ENCODE results near the gene ADCY3. TPM values are rescaled to one million over a fixed set of nuclear protein-coding genes. Genes with fewer than 3 reads are reported as not detected.

The ADCY3 gene
- polyA plus RNA-seq, 1 of the 3 experiments (the other 2 are of a cell fraction), result 53.9 TPM

DNA sequence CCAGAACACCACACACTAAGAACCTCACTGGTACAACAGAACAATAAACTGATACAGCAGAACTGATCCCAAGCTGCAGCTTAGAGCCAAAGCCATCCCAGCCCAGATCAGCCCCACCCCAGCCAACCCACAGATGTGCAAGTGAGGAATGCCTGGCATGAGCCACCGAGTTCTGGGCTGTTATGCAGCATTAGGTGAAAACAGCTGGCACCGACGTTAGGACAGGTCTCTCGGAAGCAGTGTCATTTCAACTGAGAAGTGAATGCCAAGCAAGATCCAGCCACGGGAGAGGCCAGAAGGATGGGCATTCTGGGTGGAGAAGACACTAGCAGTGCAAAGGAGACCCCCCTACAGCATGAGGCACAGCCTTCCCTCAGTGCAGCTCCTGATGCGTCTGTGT, 38.9 kb downstream of the ADCY3 start (continued):
- TF ChIP-seq USF1 (IDR thresholded peaks at IDR 0.05; ENCODE audit: borderline replicate concordance, low read depth) (no peak), GATA2 (CRISPR knock-in tag; IDR thresholded peaks at IDR 0.05) (no peak), FOSL2 (IDR thresholded peaks at IDR 0.05; ENCODE audit: borderline replicate concordance, low read depth) (no peak)

GRCh38 chr2:24878341-24878740, 41.7 kb downstream of the ADCY3 start:
- Histone ChIP-seq H3K4me2 (no peak overlapping the region), H3K27me3 (ENCODE audit: insufficient read depth) (no peaks in the 10 kb centered on the region), H3F3A (replicated peaks; ENCODE audit: insufficient read depth) (no peaks in the 10 kb centered on the region), H2AFZ (ENCODE audit: low read depth) (no peak overlapping the region), H3K9ac (no peak overlapping the region), H3K4me1 (ENCODE audit: control insufficient read depth in 1 of 2, insufficient read depth in 2 of 2, low read depth in 1 of 2, low read length in 1 of 2) (peaks cover 0 to 7% of the 10 kb centered on the region in 2 experiments; a peak in 1 of 4 replicates), H3K9me3 (no peaks in the 10 kb centered on the region), H3K27ac (ENCODE audit: low read depth in 2 of 2, low read length in 1 of 2) (no peak overlapping the region), H3K36me3 (replicated peaks in 1 of 2; ENCODE audit: control insufficient read depth in 1 of 2, insufficient read depth in 2 of 2, low read length in 1 of 2) (no peaks in the 10 kb centered on the region), H3K79me2 (ENCODE audit: insufficient read depth) (no peaks in the 10 kb centered on the region), H3K4me3 (ENCODE audit: low read depth in 2 of 2, low read length in 1 of 2) (no peak overlapping the region), H4K20me1 (ENCODE audit: insufficient read depth) (no peaks in the 10 kb centered on the region), H3K9me2 (no peaks in the 10 kb centered on the region)
- DNase-seq, result no peak
- CTCF ChIA-PET, result no interaction called here
- WGBS (ENCODE audit: low lambda C conversion rate), result 98% methylated on average over 10 of the region's 10 CpGs
- POLR2A ChIA-PET, result no interaction called here
- no peak for TF ChIP-seq TCF12 (IDR thresholded peaks at IDR 0.05)
- TF ChIP-seq TAF1 (IDR thresholded peaks at IDR 0.05; ENCODE audit: borderline replicate concordance, low read depth, low read length), result no peak
- no peak for TF ChIP-seq NFIC (IDR thresholded peaks at IDR 0.05; ENCODE audit: borderline replicate concordance)
- no peak for TF ChIP-seq JUND (IDR thresholded peaks at IDR 0.05)

GRCh38 chr2:24877646-24878045, 42.4 kb downstream of the ADCY3 start:
- 91% methylated on average over 7 of the region's 9 CpGs for WGBS (ENCODE audit: low lambda C conversion rate)
- H3K27ac ChIP-seq (ENCODE audit: low read depth in 2 of 2, low read length in 1 of 2), result no peak overlapping the region
- H3K9me3 ChIP-seq, result no peaks in the 10 kb centered on the region
- POLR2A ChIA-PET, result no interaction called here
- no peaks in the 10 kb centered on the region for H3K79me2 ChIP-seq (ENCODE audit: insufficient read depth)
- CTCF ChIA-PET, result no interaction called here
- no peaks in the 10 kb centered on the region for H3K27me3 ChIP-seq (ENCODE audit: insufficient read depth)
- peaks cover 0 to 7% of the 10 kb centered on the region in 2 experiments; a peak in 1 of 4 replicates for H3K4me1 ChIP-seq (ENCODE audit: control insufficient read depth in 1 of 2, insufficient read depth in 2 of 2, low read depth in 1 of 2, low read length in 1 of 2)
- H3K4me2 ChIP-seq, result no peak overlapping the region
- H3K9ac ChIP-seq, result no peak overlapping the region
- no peak overlapping the region for H3K4me3 ChIP-seq (ENCODE audit: low read depth in 2 of 2, low read length in 1 of 2)
- no peak for DNase-seq
- no peaks in the 10 kb centered on the region for H3K36me3 ChIP-seq (replicated peaks in 1 of 2; ENCODE audit: control insufficient read depth in 1 of 2, insufficient read depth in 2 of 2, low read length in 1 of 2)
- no peaks in the 10 kb centered on the region for H4K20me1 ChIP-seq (ENCODE audit: insufficient read depth)
- no peak overlapping the region for H2AFZ ChIP-seq (ENCODE audit: low read depth)
- no peaks in the 10 kb centered on the region for H3F3A ChIP-seq (replicated peaks; ENCODE audit: insufficient read depth)
- H3K9me2 ChIP-seq, result no peaks in the 10 kb centered on the region
- TF ChIP-seq NRF1 (IDR thresholded peaks at IDR 0.05; ENCODE audit: low read depth, low read length) (no peak), TAF1 (IDR thresholded peaks at IDR 0.05; ENCODE audit: borderline replicate concordance, low read depth, low read length) (no peak), NFIC (IDR thresholded peaks at IDR 0.05; ENCODE audit: borderline replicate concordance) (no peak), SIN3A (IDR thresholded peaks at IDR 0.05; ENCODE audit: borderline replicate concordance, low read depth, low read length) (no peak), IRF3 (IDR thresholded peaks at IDR 0.05; ENCODE audit: low read depth, low read length) (no peak), RCOR1 (IDR thresholded peaks at IDR 0.05; ENCODE audit: low read length) (no peak), EZH2phosphoT487 (IDR thresholded peaks at IDR 0.05; ENCODE audit: borderline replicate concordance, low read depth) (no peak), POLR2AphosphoS5 (IDR thresholded peaks at IDR 0.05; ENCODE audit: low read depth, low read length) (no peak), MAX (IDR thresholded peaks at IDR 0.05; ENCODE audit: low read depth) (no peak), EP300 (IDR thresholded peaks at IDR 0.05; ENCODE audit: borderline replicate concordance in 1 of 2, low read depth in 1 of 2, low read length in 1 of 2) (no peak), FOSL2 (IDR thresholded peaks at IDR 0.05; ENCODE audit: borderline replicate concordance, low read depth) (no peak), GABPA (IDR thresholded peaks at IDR 0.05; ENCODE audit: low read depth) (no peak), MEF2A (IDR thresholded peaks at IDR 0.05; ENCODE audit: borderline replicate concordance, low read depth) (no peak), TEAD4 (IDR thresholded peaks at IDR 0.05; ENCODE audit: borderline replicate concordance, insufficient read depth) (no peak), JUND (IDR thresholded peaks at IDR 0.05) (no peak), FOXM1 (IDR thresholded peaks at IDR 0.05; ENCODE audit: low read depth) (no peak)
- TF ChIP-seq, protein P1, sequence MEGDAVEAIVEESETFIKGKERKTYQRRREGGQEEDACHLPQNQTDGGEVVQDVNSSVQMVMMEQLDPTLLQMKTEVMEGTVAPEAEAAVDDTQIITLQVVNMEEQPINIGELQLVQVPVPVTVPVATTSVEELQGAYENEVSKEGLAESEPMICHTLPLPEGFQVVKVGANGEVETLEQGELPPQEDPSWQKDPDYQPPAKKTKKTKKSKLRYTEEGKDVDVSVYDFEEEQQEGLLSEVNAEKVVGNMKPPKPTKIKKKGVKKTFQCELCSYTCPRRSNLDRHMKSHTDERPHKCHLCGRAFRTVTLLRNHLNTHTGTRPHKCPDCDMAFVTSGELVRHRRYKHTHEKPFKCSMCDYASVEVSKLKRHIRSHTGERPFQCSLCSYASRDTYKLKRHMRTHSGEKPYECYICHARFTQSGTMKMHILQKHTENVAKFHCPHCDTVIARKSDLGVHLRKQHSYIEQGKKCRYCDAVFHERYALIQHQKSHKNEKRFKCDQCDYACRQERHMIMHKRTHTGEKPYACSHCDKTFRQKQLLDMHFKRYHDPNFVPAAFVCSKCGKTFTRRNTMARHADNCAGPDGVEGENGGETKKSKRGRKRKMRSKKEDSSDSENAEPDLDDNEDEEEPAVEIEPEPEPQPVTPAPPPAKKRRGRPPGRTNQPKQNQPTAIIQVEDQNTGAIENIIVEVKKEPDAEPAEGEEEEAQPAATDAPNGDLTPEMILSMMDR (IDR thresholded peaks at IDR 0.05), result no peak
- TF ChIP-seq, protein P2, sequence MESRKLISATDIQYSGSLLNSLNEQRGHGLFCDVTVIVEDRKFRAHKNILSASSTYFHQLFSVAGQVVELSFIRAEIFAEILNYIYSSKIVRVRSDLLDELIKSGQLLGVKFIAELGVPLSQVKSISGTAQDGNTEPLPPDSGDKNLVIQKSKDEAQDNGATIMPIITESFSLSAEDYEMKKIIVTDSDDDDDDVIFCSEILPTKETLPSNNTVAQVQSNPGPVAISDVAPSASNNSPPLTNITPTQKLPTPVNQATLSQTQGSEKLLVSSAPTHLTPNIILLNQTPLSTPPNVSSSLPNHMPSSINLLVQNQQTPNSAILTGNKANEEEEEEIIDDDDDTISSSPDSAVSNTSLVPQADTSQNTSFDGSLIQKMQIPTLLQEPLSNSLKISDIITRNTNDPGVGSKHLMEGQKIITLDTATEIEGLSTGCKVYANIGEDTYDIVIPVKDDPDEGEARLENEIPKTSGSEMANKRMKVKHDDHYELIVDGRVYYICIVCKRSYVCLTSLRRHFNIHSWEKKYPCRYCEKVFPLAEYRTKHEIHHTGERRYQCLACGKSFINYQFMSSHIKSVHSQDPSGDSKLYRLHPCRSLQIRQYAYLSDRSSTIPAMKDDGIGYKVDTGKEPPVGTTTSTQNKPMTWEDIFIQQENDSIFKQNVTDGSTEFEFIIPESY (IDR thresholded peaks at IDR 0.05; ENCODE audit: borderline replicate concordance, low read depth), result no peak
